Left colon (tissue), 2 donors: Measurements from ENCODE around the gene BEST1. TPM values are rescaled to one million over a fixed set of nuclear protein-coding genes. Genes with fewer than 3 reads are reported as not detected.
A peak's percentile ranks its signal among the peaks of the same experiment; 100 is the strongest.

Source experiments
- ATAC-seq: fragments of 200-7000 bp; cut with Tn5 transposase; one replicate; pipeline ENCODE4 v1.9.1; 2020; ENCODE audit warnings: mild to moderate bottlenecking, moderate library complexity
- DNase-seq, 2 donors: peaks; one replicate each; pipeline ENCODE4 v3.0.0-alpha.2; 2020
- intact Hi-C, 2 donors: fragments of 100-400 bp; cut with DNase I in 1 of 2; cut with micrococcal nuclease in 1 of 2; formaldehyde crosslinking; loops; one replicate each; pipeline versions ENCODE4 v1.11.2 to v1.14.0; 2022; cut with DNase I, micrococcal nuclease
- long read RNA-seq: library from polyadenylated mRNA; unstranded; transcript quantifications from one replicate; pipeline ENCODE4 v2.0.0, GENCODE V29; 2021
- total RNA-seq, 2 donors: library from RNA; stranded (reverse); fragmentation: NEBNext Ultra II Directional; extraction: Animal tissue kit (Norgen Biotek cat#: 25700); gene quantifications; one replicate each; pipeline ENCODE4 v1.2.1, GENCODE V29; 2021
- donor health status: DM: no; HTN: no; CAD: no.
- donor health status: DM: yes; HTN: yes; CAD: no.

BEST1 gene
- total RNA-seq: 1 to 10 TPM in 1 of 2 donors, under 1 TPM in 1; 0.64 to 1.6 TPM
- long read RNA-seq: 0 reads

GRCh38 chr11:61950035-61950547 lies at the start of gene BEST1:
BEST1 (plus strand) TSS chr11:61950351; CDS start chr11:61951807, 1,456 bp downstream.
- intact Hi-C loops: no loop called here
- ATAC-seq (no peak), DNase-seq (no peak)

GRCh38 chr11:61901397-61901796 lies 48.8 kb upstream of the BEST1 start:
- no peak for ATAC-seq
- no peak for DNase-seq
- intact Hi-C loops: loop anchor here in 1 of 2 donors (5.0 kb wide), 1 partner anchor 46 kb away; no protein-coding TSS in a partner anchor

- no peak for ATAC-seq
- intact Hi-C loops: loop anchor here in 1 of 2 donors (5.0 kb wide), 1 partner anchor 45 kb away; no protein-coding TSS in a partner anchor
- no peak for DNase-seq
These were observed 47.8 kb upstream of the BEST1 start for GRCh38 chr11:61902313-61902712.

- intact Hi-C loops: loop anchor here in 1 of 2 donors (5.0 kb wide), 1 partner anchor 43 kb away; no protein-coding TSS in a partner anchor
- DNase-seq: no peak
- no peak for ATAC-seq
These were observed 46.3 kb upstream of the BEST1 start for GRCh38 chr11:61903845-61904244.

GRCh38 chr11:61904539-61905048 lies 45.6 kb upstream of the BEST1 start:
- intact Hi-C loops: loop anchor here in 1 of 2 donors (5.0 kb wide), 1 partner anchor 43 kb away; no protein-coding TSS in a partner anchor
- ATAC-seq (peak; percentile 93), DNase-seq (peak; percentile 46 to 53)

GRCh38 chr11:61905067-61905696 lies 45.0 kb upstream of the BEST1 start:
- DNase-seq (no peak), ATAC-seq (no peak)
- intact Hi-C loops: no loop called here

- ATAC-seq: no peak
- no peak for DNase-seq
- intact Hi-C loops: no loop called here
These were observed 44.2 kb upstream of the BEST1 start for GRCh38 chr11:61905801-61906521.

GRCh38 chr11:61906522-61906909 lies 43.6 kb upstream of the BEST1 start:
- no peak for ATAC-seq
- intact Hi-C loops: no loop called here
- no peak for DNase-seq

- intact Hi-C loops: no loop called here
- ATAC-seq (no peak), DNase-seq (no peak)
These were observed 42.9 kb upstream of the BEST1 start for GRCh38 chr11:61907282-61907681.

GRCh38 chr11:61907871-61908729 lies 42.1 kb upstream of the BEST1 start:
- intact Hi-C loops: no loop called here
- ATAC-seq: no peak
- no peak for DNase-seq

GRCh38 chr11:61908730-61909316 lies 41.3 kb upstream of the BEST1 start:
- ATAC-seq: no peak
- intact Hi-C loops: no loop called here
- peak; percentile 56 to 59 for DNase-seq

GRCh38 chr11:61910187-61911127 lies 39.7 kb upstream of the BEST1 start:
- DNase-seq (peak in 1 of 2 donors; percentile 7), ATAC-seq (no peak)
- intact Hi-C loops: no loop called here

- intact Hi-C loops: no loop called here
- ATAC-seq (no peak), DNase-seq (peak in 1 of 2 donors; percentile 3)
These were observed 38.9 kb upstream of the BEST1 start for GRCh38 chr11:61911128-61911700.

- ATAC-seq (no peak), DNase-seq (peak in 1 of 2 donors; percentile 4)
- intact Hi-C loops: no loop called here
These were observed 38.2 kb upstream of the BEST1 start for GRCh38 chr11:61911701-61912529.

GRCh38 chr11:61912530-61912898 lies 37.6 kb upstream of the BEST1 start:
- DNase-seq (peak in 1 of 2 donors; percentile 11), ATAC-seq (no peak)
- intact Hi-C loops: no loop called here

GRCh38 chr11:61912991-61913698 lies 37.0 kb upstream of the BEST1 start:
- ATAC-seq (no peak), DNase-seq (peak in 1 of 2 donors; percentile 4)
- intact Hi-C loops: no loop called here
